Stimulated activated CD8-positive, alpha-beta memory T cell treated with anti-CD3 and anti-CD28 coated beads, Interleukin-12 subunit alpha, Interleukin-12 subunit beta, amount 100 ng/mL, for 4 hours (primary cell): ENCODE data around the gene CELSR1.
"Not testable (repeated sequence)": the region's sequence is repeated elsewhere in the genome, so short reads cannot be mapped to it uniquely, and the experiment has no call there.

Source experiments
- DNase-seq: peaks from one replicate; pipeline ENCODE4 v3.0.0-alpha.2; 2020; ENCODE audit warnings: low read depth

Gene CELSR1

GRCh38 chr22:46326066-46326680, 211.2 kb downstream of the CELSR1 start:
- DNase-seq: no peak

DNA sequence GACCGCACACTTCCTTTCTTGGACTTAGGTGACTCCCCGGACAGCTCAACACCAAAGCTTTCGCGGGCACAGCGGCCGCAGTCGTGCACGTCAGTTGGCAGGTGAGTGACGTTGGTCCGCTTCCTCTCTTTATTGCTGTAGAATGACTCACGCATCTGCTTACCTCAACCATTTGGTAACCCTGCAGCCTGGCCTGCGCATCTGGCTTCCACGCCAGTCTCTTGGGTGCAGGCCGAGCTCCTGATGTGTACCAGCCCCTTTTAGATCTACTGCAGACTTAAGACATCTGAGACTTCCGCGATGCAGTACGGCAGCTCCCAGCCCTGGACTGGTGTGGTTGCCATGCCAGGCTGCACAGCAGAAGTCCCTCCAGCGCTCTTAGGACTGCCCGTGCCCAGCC, 214.3 kb downstream of the CELSR1 start:
- DNase-seq: no peak

- no peak for DNase-seq
These were observed 214.7 kb downstream of the CELSR1 start for GRCh38 chr22:46322711-46323110.

DNA sequence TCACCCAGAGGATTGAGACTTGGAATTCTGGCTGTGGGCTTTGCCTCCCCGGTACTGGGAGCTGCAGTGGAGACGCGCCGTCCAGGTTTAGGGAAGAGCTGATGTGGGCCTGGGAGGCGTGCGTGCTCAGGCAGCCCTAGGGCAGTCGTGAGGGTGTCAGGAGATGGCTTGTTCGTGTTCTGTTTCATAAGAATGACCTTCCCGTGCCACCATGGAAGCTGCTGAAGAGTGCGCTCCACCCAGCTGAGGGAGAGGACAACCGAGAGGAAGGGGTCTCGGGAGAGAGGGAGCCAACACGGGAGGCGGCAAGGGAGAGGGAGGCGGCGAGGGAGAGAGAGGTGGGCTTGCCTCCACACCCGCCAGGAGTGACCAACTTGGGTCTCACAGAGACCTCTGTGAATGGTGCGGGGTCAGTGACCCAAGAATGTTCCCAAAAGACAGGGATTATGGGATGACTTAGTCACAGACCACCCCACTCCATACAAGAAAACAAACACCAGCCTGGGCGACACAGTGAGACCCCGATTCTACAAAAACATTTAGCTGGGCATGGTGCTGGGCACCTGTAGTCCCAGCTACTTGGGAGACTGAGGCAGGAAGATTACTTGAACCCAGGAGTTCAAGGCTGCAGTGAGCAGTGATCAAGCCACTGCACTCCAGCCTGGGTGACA, 216.6 kb downstream of the CELSR1 start:
- no peak for DNase-seq

GRCh38 chr22:46320166-46320710, 217.2 kb downstream of the CELSR1 start:
- DNase-seq: no peak

- no peak for DNase-seq
These were observed 218.1 kb downstream of the CELSR1 start for GRCh38 chr22:46319319-46319718.

- DNase-seq: no peak
These were observed 218.8 kb downstream of the CELSR1 start for GRCh38 chr22:46318576-46318975.

DNA sequence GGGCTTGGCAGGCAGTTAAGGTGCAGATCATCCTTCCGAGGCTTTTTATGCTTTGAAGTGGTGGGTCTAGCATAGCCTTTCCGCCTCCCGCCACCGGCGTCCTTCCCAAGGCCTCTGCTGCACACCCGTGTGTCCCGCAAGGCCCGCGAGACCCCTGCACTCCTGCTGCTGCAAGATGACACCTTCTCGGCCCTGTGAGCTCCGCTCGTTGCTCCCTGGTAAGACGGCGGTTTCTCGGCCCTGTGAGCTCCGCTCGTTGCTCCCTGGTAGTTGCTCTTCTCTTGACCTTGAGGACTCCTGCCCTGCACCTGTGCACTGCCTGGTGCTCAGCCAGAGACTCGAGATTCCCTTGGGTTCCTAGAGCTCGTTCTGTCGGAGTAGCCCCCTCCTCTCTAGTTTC, 219.8 kb downstream of the CELSR1 start:
- no peak for DNase-seq

DNA sequence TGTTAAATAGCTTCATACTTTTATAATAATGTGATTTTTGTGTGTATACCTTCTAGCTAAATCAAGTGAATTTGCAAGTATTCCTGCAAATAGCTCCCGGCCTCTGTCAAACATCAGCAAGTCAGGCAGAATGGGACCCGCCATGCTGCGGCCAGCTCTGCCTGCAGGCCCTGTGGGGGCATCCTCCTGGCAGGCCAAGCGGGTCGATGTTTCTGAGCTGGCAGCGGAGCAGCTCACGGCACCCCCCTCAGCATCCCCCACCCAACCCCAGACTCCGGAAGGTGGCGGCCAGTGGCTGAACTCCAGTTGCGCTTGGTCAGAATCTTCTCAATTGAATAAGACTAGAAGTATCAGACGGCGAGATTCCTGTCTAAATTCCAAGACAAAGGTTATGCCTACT, 221.4 kb downstream of the CELSR1 start:
- no peak for DNase-seq

GRCh38 chr22:46312848-46313247, 224.6 kb downstream of the CELSR1 start:
- DNase-seq: not testable (repeated sequence)

- DNase-seq: no peak
These were observed 225.4 kb downstream of the CELSR1 start for GRCh38 chr22:46312056-46312455.
